ENCODE measurements around the gene CIART.

CIART gene

DNA sequence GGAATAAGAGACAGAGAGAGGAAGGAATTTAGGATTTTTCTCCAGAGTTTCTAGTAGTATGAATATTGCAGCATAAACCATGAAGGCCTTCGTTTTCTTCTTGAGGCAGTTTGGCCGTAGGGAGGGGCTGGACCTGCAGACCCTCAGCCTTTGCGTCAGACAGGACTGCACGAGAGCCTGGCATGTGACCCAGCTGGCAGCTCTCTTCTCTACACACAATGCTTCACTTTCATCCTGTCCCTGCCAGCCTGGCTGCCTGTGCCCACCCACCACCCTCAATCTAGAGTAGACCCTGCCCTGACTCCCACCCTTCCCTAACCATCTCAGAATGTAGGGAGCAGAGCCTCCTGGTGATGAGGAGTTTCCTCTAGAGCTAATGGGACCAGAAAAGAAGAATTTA lies 23.1 kb upstream of the CIART start:
- H3K9me3 ChIP-seq (replicated peaks; ENCODE audit: insufficient read depth, low read length) = no peaks in the 10 kb centered on the region
- H3K36me3 ChIP-seq (replicated peaks; ENCODE audit: insufficient read depth, low read length) = no peaks in the 10 kb centered on the region
- no peaks in the 10 kb centered on the region for H3K79me2 ChIP-seq (ENCODE audit: low read length)
- H3K4me2 ChIP-seq (ENCODE audit: low read depth, low read length) = no peak overlapping the region
- no peaks in the 10 kb centered on the region for H4K20me1 ChIP-seq (ENCODE audit: insufficient read depth, low read length)
- no peak for DNase-seq
- H3F3A ChIP-seq (ENCODE audit: insufficient read depth, low read length) = peaks cover 3% of the 10 kb centered on the region; the same call in 1 of the 2 replicates
- no peak overlapping the region for H2AFZ ChIP-seq (ENCODE audit: low read length)
- no peaks in the 10 kb centered on the region for H3K9me2 ChIP-seq (replicated peaks; ENCODE audit: insufficient read depth, low read length)
- TF ChIP-seq EZH2 (optimal IDR thresholded peaks at IDR 0.05; ENCODE audit: low read depth, low read length) = no peak
- no peak for TF ChIP-seq EZH2phosphoT487 (IDR thresholded peaks at IDR 0.05; ENCODE audit: low read length)
- TF ChIP-seq CTCF (IDR thresholded peaks at IDR 0.05; ENCODE audit: low read length) = no peak
- peaks cover 8% of the 10 kb centered on the region for H3K4me1 ChIP-seq (ENCODE audit: low read length)
- peaks cover 24% of the 10 kb centered on the region for H3K27me3 ChIP-seq (replicated peaks; ENCODE audit: insufficient read depth, low read length)
- no peak overlapping the region for H3K27ac ChIP-seq (ENCODE audit: low read length)
- no peak overlapping the region for H3K4me3 ChIP-seq (ENCODE audit: low read length)
- H3K9ac ChIP-seq (ENCODE audit: low read length) = no peak overlapping the region

DNA sequence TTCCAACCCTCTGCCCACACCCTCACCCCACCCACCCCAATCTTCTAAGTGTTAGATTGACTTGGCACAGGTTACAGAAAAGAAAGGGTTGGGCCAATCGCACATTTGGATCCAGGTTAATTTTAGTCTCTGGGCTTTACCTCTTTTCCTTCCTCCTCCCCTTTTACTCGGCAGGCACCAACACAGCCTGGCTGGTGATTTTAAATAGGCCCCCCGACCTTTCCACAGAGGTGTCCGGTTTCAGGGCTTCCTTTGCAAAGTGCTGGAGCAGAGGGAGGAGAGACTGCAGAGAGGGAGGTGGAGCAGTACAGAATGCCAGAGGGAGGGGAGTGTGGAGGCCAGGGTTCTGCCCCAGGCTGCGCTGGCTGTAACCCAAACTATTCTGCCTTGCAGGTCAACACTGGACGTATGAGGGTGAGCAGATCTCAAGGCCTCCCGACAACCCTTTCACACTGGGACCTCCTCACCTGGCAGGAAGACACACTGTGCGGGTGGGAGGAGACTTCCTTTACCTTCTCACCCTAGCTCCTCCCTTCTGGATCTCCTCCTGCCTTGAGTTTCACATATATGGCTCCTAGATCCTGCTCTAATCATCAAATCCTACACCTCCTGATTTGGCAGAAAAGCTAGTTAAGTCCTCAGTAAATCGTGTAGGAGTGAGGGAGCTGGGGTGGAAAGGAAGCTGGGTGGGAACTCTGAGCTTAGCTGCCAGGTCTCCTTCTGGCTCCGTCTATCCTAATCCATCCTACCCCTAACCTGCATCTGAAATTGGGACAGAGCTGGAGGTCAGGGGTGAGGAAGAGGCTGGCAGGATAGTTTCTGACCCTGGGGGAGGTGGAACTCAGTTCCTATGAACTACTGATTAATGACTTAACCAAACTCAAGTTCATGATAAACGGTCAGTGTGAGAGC lies 22.3 kb upstream of the CIART start:
- TF ChIP-seq CTCF (IDR thresholded peaks at IDR 0.05; ENCODE audit: low read length) (no peak), EZH2 (optimal IDR thresholded peaks at IDR 0.05; ENCODE audit: low read depth, low read length) (no peak), EZH2phosphoT487 (IDR thresholded peaks at IDR 0.05; ENCODE audit: low read length) (no peak)
- H3K9me3 ChIP-seq (replicated peaks; ENCODE audit: insufficient read depth, low read length) = no peaks in the 10 kb centered on the region
- no peaks in the 10 kb centered on the region for H3K36me3 ChIP-seq (replicated peaks; ENCODE audit: insufficient read depth, low read length)
- no peaks in the 10 kb centered on the region for H3K9me2 ChIP-seq (replicated peaks; ENCODE audit: insufficient read depth, low read length)
- no peak for DNase-seq
- H3K79me2 ChIP-seq (ENCODE audit: low read length) = no peaks in the 10 kb centered on the region
- peaks cover 8% of the 10 kb centered on the region for H3K4me1 ChIP-seq (ENCODE audit: low read length)
- H3K9ac ChIP-seq (ENCODE audit: low read length) = no peak overlapping the region
- peaks cover 3% of the 10 kb centered on the region; the same call in 1 of the 2 replicates for H3F3A ChIP-seq (ENCODE audit: insufficient read depth, low read length)
- H2AFZ ChIP-seq (ENCODE audit: low read length) = no peak overlapping the region
- H3K4me3 ChIP-seq (ENCODE audit: low read length) = no peak overlapping the region
- H4K20me1 ChIP-seq (ENCODE audit: insufficient read depth, low read length) = no peaks in the 10 kb centered on the region
- no peak overlapping the region for H3K4me2 ChIP-seq (ENCODE audit: low read depth, low read length)
- no peak overlapping the region for H3K27ac ChIP-seq (ENCODE audit: low read length)
- H3K27me3 ChIP-seq (replicated peaks; ENCODE audit: insufficient read depth, low read length) = peaks cover 24% of the 10 kb centered on the region

- Histone ChIP-seq H3F3A (ENCODE audit: insufficient read depth, low read length) (peaks cover 4% of the 10 kb centered on the region; the same call in 1 of the 2 replicates), H3K4me1 (ENCODE audit: low read length) (peaks cover 4% of the 10 kb centered on the region), H3K79me2 (ENCODE audit: low read length) (peaks cover 7% of the 10 kb centered on the region), H3K36me3 (replicated peaks; ENCODE audit: insufficient read depth, low read length) (peaks cover 8% of the 10 kb centered on the region), H2AFZ (ENCODE audit: low read length) (no peak overlapping the region), H3K27me3 (replicated peaks; ENCODE audit: insufficient read depth, low read length) (peaks cover 24% of the 10 kb centered on the region), H3K27ac (ENCODE audit: low read length) (no peak overlapping the region), H3K4me3 (ENCODE audit: low read length) (no peak overlapping the region), H3K9me3 (replicated peaks; ENCODE audit: insufficient read depth, low read length) (no peaks in the 10 kb centered on the region), H3K9me2 (replicated peaks; ENCODE audit: insufficient read depth, low read length) (no peaks in the 10 kb centered on the region), H4K20me1 (ENCODE audit: insufficient read depth, low read length) (no peaks in the 10 kb centered on the region), H3K9ac (ENCODE audit: low read length) (no peak overlapping the region), H3K4me2 (ENCODE audit: low read depth, low read length) (no peak overlapping the region)
- no peak for TF ChIP-seq EZH2phosphoT487 (IDR thresholded peaks at IDR 0.05; ENCODE audit: low read length)
- TF ChIP-seq CTCF (IDR thresholded peaks at IDR 0.05; ENCODE audit: low read length) = no peak
- TF ChIP-seq EZH2 (optimal IDR thresholded peaks at IDR 0.05; ENCODE audit: low read depth, low read length) = no peak
- DNase-seq = no peak
Observed at GRCh38 chr1:150261367-150261766, 21.0 kb upstream of the CIART start.

Measured in MM.1S (cell line).